Caco-2 (cell line): ENCODE measurements around the gene GALNT18. TPM values are rescaled to one million over a fixed set of nuclear protein-coding genes. Genes with fewer than 3 reads are reported as not detected.

Experiments used
- BruUV-seq: library from RNA; stranded (reverse); fragments of 400-500 nt; replicated peaks from 2 replicates; lab custom pipeline; 2021; lab: Mats Ljungman, UMichigan
- CTCF ChIA-PET: fragments of 300-600 bp; sonication (Branson Sonifier 250); formaldehyde crosslinking; loops from one replicate; lab custom pipeline; 2022; ENCODE audit warnings: antibody characterized with exemption; lab: Charles Lee
- POLR2A ChIA-PET: fragments of 300-600 bp; sonication (Branson Sonifier 250); formaldehyde crosslinking; loops from one replicate; lab custom pipeline; 2022; ENCODE audit warnings: antibody characterized with exemption; lab: Charles Lee
- DNase-seq, 2 experiments: peaks; one replicate each; pipeline versions ENCODE4 v3.0.0 to v3.0.0-alpha.2; 2020 to 2022
- H3K27me3 ChIP-seq: replicated peaks from 2 replicates; pipeline ENCODE4 v1.6.0; 2011; ENCODE audit warnings: low read length; ENCODE audit not compliant: control insufficient read depth, insufficient read depth
- H3K36me3 ChIP-seq: 2 replicates; pipeline ENCODE4 v1.5.1; 2011; ENCODE audit warnings: low read length; ENCODE audit not compliant: control insufficient read depth, insufficient read depth
- H3K4me1 ChIP-seq: fragments of 250-450 bp; sonication (Bioruptor Pico); 2 replicates; pipeline ENCODE4 v1.5.1; 2020; ENCODE audit warnings: mild to moderate bottlenecking
- H3K4me3 ChIP-seq: 2 replicates; pipeline ENCODE4 v1.5.1; 2011; ENCODE audit warnings: low read depth, mild to moderate bottlenecking, control low read depth, low read length
- H3K9me3 ChIP-seq: fragments of 250-450 bp; sonication (Bioruptor Pico); 2 replicates; pipeline ENCODE4 v1.5.1; 2020; ENCODE audit warnings: mild to moderate bottlenecking, moderate library complexity
- H3K27ac Mint-ChIP-seq: one replicate; pipeline ENCODE4 v1.8.0; 2022; ENCODE audit warnings: mixed read lengths; ENCODE audit not compliant: unreplicated experiment
- H3K27me3 Mint-ChIP-seq: one replicate; pipeline ENCODE4 v1.8.0; 2022; ENCODE audit warnings: mixed read lengths; ENCODE audit not compliant: insufficient read depth, unreplicated experiment
- H3K36me3 Mint-ChIP-seq: one replicate; pipeline ENCODE4 v1.8.0; 2022; ENCODE audit warnings: mild to moderate bottlenecking, mixed read lengths; ENCODE audit not compliant: insufficient read depth, unreplicated experiment
- H3K4me1 Mint-ChIP-seq: one replicate; pipeline ENCODE4 v1.8.0; 2022; ENCODE audit warnings: low read depth, mixed read lengths; ENCODE audit not compliant: unreplicated experiment
- H3K4me3 Mint-ChIP-seq: one replicate; pipeline ENCODE4 v1.8.0; 2022; ENCODE audit warnings: mild to moderate bottlenecking, moderate library complexity, mixed read lengths; ENCODE audit not compliant: unreplicated experiment
- H3K9me3 Mint-ChIP-seq: one replicate; pipeline ENCODE4 v1.8.0; 2022; ENCODE audit warnings: mixed read lengths; ENCODE audit not compliant: unreplicated experiment
- CTCF ChIP-seq, 2 experiments: fragments of 200-600 bp in 1 of 2; IDR thresholded peaks; 1 replicate in 1 of 2; 2 replicates in 1 of 2; pipeline versions ENCODE4 v1.5.1 to v1.8.0; 2011 to 2022; ENCODE audit warnings: antibody characterized with exemption in 1 of 2, control low read depth in 1 of 2, inconsistent platforms in 1 of 2, low read depth in 1 of 2, low read length in 1 of 2, mild to moderate bottlenecking in 1 of 2, moderate library complexity in 1 of 2; ENCODE audit not compliant: insufficient read depth in 1 of 2, severe bottlenecking in 1 of 2, unreplicated experiment in 1 of 2
- intact Hi-C: fragments of 100-400 bp; cut with micrococcal nuclease; formaldehyde crosslinking; loops from one replicate; pipeline ENCODE4 v1.10.0; 2022; ENCODE audit not compliant: unreplicated experiment
- total RNA-seq: library from RNA; stranded (reverse); gene quantifications from 2 replicates; pipeline ENCODE4 v1.2.3, GENCODE V29; 2022

GALNT18 gene
- total RNA-seq, 1 experiment from 2014 or later = 0.43 TPM

DNA sequence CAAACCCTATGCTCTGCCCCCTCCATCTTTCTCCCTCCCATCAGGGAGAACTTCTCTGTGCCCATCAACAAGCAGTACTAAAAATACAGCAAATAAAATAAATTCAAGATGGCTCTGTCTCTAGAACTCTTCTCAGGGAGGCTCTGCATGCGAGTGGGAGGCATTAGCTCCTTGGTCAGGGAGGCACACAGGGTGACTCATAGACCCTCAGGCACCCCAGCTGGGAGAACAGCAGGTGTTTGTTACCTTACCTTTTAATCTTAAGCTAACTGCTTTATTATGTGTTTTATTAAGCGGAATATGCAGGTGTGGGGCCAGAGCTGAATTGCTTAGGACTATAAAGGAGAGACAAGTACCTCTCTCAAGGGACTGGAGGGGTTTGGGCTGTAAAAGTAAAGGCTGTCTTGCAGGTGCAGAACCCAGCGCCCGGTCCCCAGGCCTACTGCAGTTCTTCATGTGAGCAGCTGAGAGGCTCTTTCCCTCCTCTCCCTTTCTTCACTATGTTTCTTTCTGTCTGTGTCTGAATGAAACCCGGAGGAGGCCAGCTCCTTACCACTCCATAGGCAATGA is 289.6 kb downstream of the GALNT18 start:
- Mint-ChIP-seq H3K27me3 (peaks cover 9% of the 10 kb centered on the region), H3K9me3 (no peaks in the 10 kb centered on the region), H3K36me3 (no peaks in the 10 kb centered on the region), H3K4me3 (no peak overlapping the region), H3K4me1 (no peaks in the 10 kb centered on the region), H3K27ac (no peak overlapping the region)
- Histone ChIP-seq H3K4me1 (no peaks in the 10 kb centered on the region), H3K36me3 (no peaks in the 10 kb centered on the region), H3K27me3 (no peaks in the 10 kb centered on the region), H3K4me3 (no peak overlapping the region), H3K9me3 (no peaks in the 10 kb centered on the region)
- DNase-seq = no peak
- intact Hi-C loops = no loop called here
- ChIA-PET CTCF (no interaction called here), POLR2A (no interaction called here)
- TF ChIP-seq CTCF (IDR thresholded peaks at IDR 0.05; ENCODE audit: insufficient read depth in 1 of 2, low read depth in 1 of 2, low read length in 1 of 2, severe bottlenecking in 1 of 2, unreplicated experiment in 1 of 2) = no peak
- no TSS peak for BruUV-seq

- Mint-ChIP-seq H3K36me3 (no peaks in the 10 kb centered on the region), H3K9me3 (no peaks in the 10 kb centered on the region), H3K4me1 (no peaks in the 10 kb centered on the region), H3K27me3 (peaks cover 2% of the 10 kb centered on the region), H3K27ac (no peak overlapping the region), H3K4me3 (no peak overlapping the region)
- H3K4me1 ChIP-seq = no peaks in the 10 kb centered on the region
- no peak overlapping the region for H3K4me3 ChIP-seq
- no peaks in the 10 kb centered on the region for H3K9me3 ChIP-seq
- intact Hi-C loops = no loop called here
- TF ChIP-seq CTCF (IDR thresholded peaks at IDR 0.05; ENCODE audit: insufficient read depth in 1 of 2, low read depth in 1 of 2, low read length in 1 of 2, severe bottlenecking in 1 of 2, unreplicated experiment in 1 of 2) = no peak
- no peak for DNase-seq
- ChIA-PET POLR2A (interaction anchor here (0.6 kb wide), 1 partner anchor 152 kb away, joined by 3 read pairs; no protein-coding TSS in a partner anchor), CTCF (interaction anchor here (0.7 to 0.9 kb wide), 2 partner anchors 25 to 293 kb away, joined by 3 to 4 read pairs; no protein-coding TSS in a partner anchor)
- no peaks in the 10 kb centered on the region for H3K27me3 ChIP-seq
- no peaks in the 10 kb centered on the region for H3K36me3 ChIP-seq
- BruUV-seq = no TSS peak
Measured at GRCh38 chr11:11329062-11329806, 292.6 kb downstream of the GALNT18 start.

- Histone ChIP-seq H3K9me3 (no peaks in the 10 kb centered on the region), H3K36me3 (no peaks in the 10 kb centered on the region), H3K27me3 (no peaks in the 10 kb centered on the region), H3K4me1 (no peaks in the 10 kb centered on the region), H3K4me3 (no peak overlapping the region)
- intact Hi-C loops = no loop called here
- CTCF ChIA-PET = no interaction called here
- BruUV-seq = no TSS peak
- H3K27ac Mint-ChIP-seq = no peak overlapping the region
- POLR2A ChIA-PET = no interaction called here
- H3K27me3 Mint-ChIP-seq = peaks cover 2% of the 10 kb centered on the region
- DNase-seq = no peak
- no peak overlapping the region for H3K4me3 Mint-ChIP-seq
- H3K9me3 Mint-ChIP-seq = no peaks in the 10 kb centered on the region
- no peaks in the 10 kb centered on the region for H3K36me3 Mint-ChIP-seq
- no peak for TF ChIP-seq CTCF (IDR thresholded peaks at IDR 0.05; ENCODE audit: insufficient read depth in 1 of 2, low read depth in 1 of 2, low read length in 1 of 2, severe bottlenecking in 1 of 2, unreplicated experiment in 1 of 2)
- no peaks in the 10 kb centered on the region for H3K4me1 Mint-ChIP-seq
Measured at GRCh38 chr11:11324090-11324489, 297.7 kb downstream of the GALNT18 start.
